GM23248 (cell line): ENCODE results near the gene ATP12A. TPM values are rescaled to one million over a fixed set of nuclear protein-coding genes. Genes with fewer than 3 reads are reported as not detected.
"Not testable (repeated sequence)": the region's sequence is repeated elsewhere in the genome, so short reads cannot be mapped to it uniquely, and the experiment has no call there.

Source experiments
- DNase-seq: peaks from one replicate; pipeline ENCODE4 v3.0.0-alpha.2; 2015
- H2AFZ ChIP-seq: fragments of 200-600 bp; sonication (generic); 2 replicates; pipeline ENCODE4 v1.6.1; 2016; ENCODE audit warnings: antibody characterized with exemption
- H3F3A ChIP-seq: fragments of 200-600 bp; sonication (generic); 2 replicates; pipeline ENCODE4 v1.6.1; 2016; ENCODE audit warnings: mild to moderate bottlenecking, antibody characterized with exemption, mixed run types; ENCODE audit not compliant: insufficient read depth
- H3K27ac ChIP-seq: fragments of 200-600 bp; sonication (generic); 2 replicates; pipeline ENCODE4 v1.5.1; 2016; ENCODE audit warnings: mild to moderate bottlenecking
- H3K27me3 ChIP-seq: fragments of 200-600 bp; sonication (generic); replicated peaks from 2 replicates; pipeline ENCODE4 v1.6.1; 2016; ENCODE audit warnings: mild to moderate bottlenecking; ENCODE audit not compliant: insufficient read depth
- H3K36me3 ChIP-seq: fragments of 200-600 bp; sonication (generic); 2 replicates; pipeline ENCODE4 v1.6.1; 2016; ENCODE audit warnings: low read depth, mild to moderate bottlenecking
- H3K4me1 ChIP-seq: fragments of 200-600 bp; sonication (generic); 2 replicates; pipeline ENCODE4 v1.6.1; 2016; ENCODE audit warnings: mild to moderate bottlenecking; ENCODE audit not compliant: insufficient read depth
- H3K4me2 ChIP-seq: fragments of 200-600 bp; sonication (generic); one replicate; pipeline ENCODE4 v1.6.1; 2016; ENCODE audit warnings: mild to moderate bottlenecking; ENCODE audit not compliant: unreplicated experiment
- H3K4me3 ChIP-seq: fragments of 200-600 bp; sonication (generic); 2 replicates; pipeline ENCODE4 v1.5.1; 2016; ENCODE audit warnings: mild to moderate bottlenecking
- H3K79me2 ChIP-seq: fragments of 200-600 bp; sonication (generic); 2 replicates; pipeline ENCODE4 v1.6.1; 2016; ENCODE audit warnings: mild to moderate bottlenecking; ENCODE audit not compliant: insufficient read depth
- H3K9ac ChIP-seq: fragments of 200-600 bp; sonication (generic); 2 replicates; pipeline ENCODE4 v1.6.1; 2016; ENCODE audit warnings: mild to moderate bottlenecking
- H3K9me2 ChIP-seq: fragments of 200-600 bp; sonication (generic); 2 replicates; pipeline ENCODE4 v1.6.1; 2016; ENCODE audit warnings: mixed run types, mild to moderate bottlenecking, moderate library complexity; ENCODE audit not compliant: insufficient read depth
- H3K9me3 ChIP-seq: fragments of 200-600 bp; sonication (generic); one replicate; pipeline ENCODE4 v1.6.1; 2017; ENCODE audit warnings: low read depth
- H4K20me1 ChIP-seq: fragments of 200-600 bp; sonication (generic); 2 replicates; pipeline ENCODE4 v1.6.0; 2016; ENCODE audit not compliant: insufficient read depth
- EZH2 ChIP-seq: fragments of 200-600 bp; sonication (generic); IDR thresholded peaks from 2 replicates; pipeline ENCODE4 v1.6.1; 2018; ENCODE audit warnings: antibody characterized with exemption, mild to moderate bottlenecking; ENCODE audit not compliant: insufficient read depth, poor library complexity, severe bottlenecking
- EZH2phosphoT487 ChIP-seq: fragments of 200-600 bp; sonication (generic); IDR thresholded peaks from 2 replicates; pipeline ENCODE4 v1.6.1; 2018; ENCODE audit warnings: antibody characterized with exemption, moderate library complexity, mild to moderate bottlenecking, low read depth; ENCODE audit not compliant: insufficient read depth
- WGBS, 2 experiments: methylation state at CpG; one replicate each; pipeline ENCODE4 v1.1.6; 2015 to 2017; ENCODE audit warnings: low lambda C conversion rate in 2 of 2, low coverage in 1 of 2; ENCODE audit errors: missing lambda C conversion rate in 2 of 2; 5-methylcytosine and 5-hydroxymethylcytosine counted together
- in situ Hi-C: fragments of 300-500 bp; cut with MboI; formaldehyde crosslinking; loops from 2 replicates; pipeline ENCODE4 v1.15.0; 2020
- polyA plus RNA-seq: library from polyadenylated mRNA; unstranded; fragments of >200 nt; fragmentation: Nextera tagmentation; extraction: Ambion mirVana; gene quantifications from 2 replicates; pipeline ENCODE4 v1.2.1, GENCODE V29; 2016
- total RNA-seq: library from RNA; depleted of rRNA; stranded (reverse); fragments of >200 nt; shearing (Covaris generic); gene quantifications from 2 replicates; pipeline ENCODE4 v1.2.3, GENCODE V29; 2014

ATP12A gene
- total and polyA plus RNA-seq, 2 experiments from 2014 or later = not detected

DNA sequence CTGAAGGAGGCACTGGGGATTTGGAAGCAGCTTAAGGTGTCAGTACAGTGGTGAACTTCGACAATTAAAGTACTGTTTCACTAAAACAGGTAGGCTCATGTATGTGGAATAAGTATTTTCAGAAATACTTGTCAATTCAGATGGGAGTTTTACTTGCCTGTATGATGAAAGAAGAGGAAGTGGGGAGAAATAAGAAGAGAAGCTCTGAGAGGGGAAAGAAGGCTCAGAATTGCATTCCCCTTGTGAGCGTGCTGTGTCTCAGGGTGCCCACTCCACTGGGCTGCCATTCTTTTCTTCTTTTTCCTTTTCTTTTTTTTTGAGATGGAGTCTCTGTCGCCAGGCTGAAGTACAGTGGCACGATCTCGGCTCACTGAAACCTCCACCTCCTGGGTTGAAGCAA is 45.2 kb downstream of the ATP12A start:
- Histone ChIP-seq H3K79me2 (no peaks in the 10 kb centered on the region), H3K4me2 (no peak overlapping the region), H3K9me2 (no peaks in the 10 kb centered on the region), H3K4me3 (no peak overlapping the region), H3K4me1 (no peaks in the 10 kb centered on the region), H4K20me1 (no peaks in the 10 kb centered on the region), H2AFZ (no peak overlapping the region), H3K9me3 (no peaks in the 10 kb centered on the region), H3K27me3 (no peaks in the 10 kb centered on the region; the same call in 1 of the 2 replicates), H3K36me3 (no peaks in the 10 kb centered on the region), H3K27ac (no peak overlapping the region), H3K9ac (no peak overlapping the region), H3F3A (no peaks in the 10 kb centered on the region)
- TF ChIP-seq EZH2 = no peak
- TF ChIP-seq EZH2phosphoT487 = no peak
- in situ Hi-C loops = loop anchor here (5.0 to 10.0 kb wide), 2 partner anchors 48 to 151 kb away; no protein-coding TSS in a partner anchor
- 64 to 74% methylated on average over 3 to 5 of the region's 5 CpGs for WGBS, 2 experiments
- no peak for DNase-seq

DNA sequence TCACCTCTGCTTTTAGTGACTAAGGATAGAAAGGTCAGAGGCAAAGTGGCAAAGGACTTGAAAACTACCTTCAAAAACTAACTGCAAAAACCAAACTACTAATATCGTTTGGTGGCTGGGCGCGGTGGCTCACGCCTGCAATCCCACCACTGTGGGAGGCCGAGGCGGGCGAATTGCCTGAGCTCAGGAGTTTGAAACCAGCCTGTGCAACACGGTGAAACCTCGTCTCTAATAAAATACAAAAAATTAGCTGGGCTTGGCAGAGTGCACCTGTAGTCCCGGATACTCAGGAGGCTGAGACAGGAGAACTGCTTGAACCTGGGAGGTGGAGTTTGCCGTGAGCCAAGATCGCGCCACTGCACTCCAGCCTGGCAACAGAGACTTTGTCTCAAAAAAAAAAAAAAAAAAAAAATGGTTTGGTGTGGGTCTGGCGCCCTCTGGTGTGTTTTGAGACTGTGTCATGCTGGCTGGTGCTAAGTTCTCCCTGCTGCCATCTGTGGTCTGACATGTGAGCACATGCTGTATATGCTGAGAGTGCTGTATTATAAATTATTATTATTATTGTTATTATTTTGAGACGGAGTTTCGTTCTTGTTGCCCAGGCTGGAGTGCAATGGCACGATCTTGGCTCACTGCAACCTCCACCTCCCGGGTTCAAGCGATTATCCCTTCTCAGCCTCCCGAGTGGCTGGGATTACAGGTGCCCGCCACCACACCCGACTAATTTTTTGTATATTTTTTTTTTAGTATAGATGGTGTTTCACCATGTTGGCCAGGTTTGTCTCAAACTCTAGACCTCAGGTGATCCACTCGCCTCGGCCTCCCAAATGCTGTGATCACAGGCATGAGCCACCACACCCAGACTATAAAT is 47.8 kb downstream of the ATP12A start:
- no peaks in the 10 kb centered on the region for H3K9me2 ChIP-seq
- WGBS, 2 experiments = 49 to 50% methylated on average over 24 of the region's 24 CpGs
- H3K4me3 ChIP-seq = no peak overlapping the region
- H3K4me1 ChIP-seq = no peaks in the 10 kb centered on the region
- H2AFZ ChIP-seq = no peak overlapping the region
- H3K9me3 ChIP-seq = no peaks in the 10 kb centered on the region
- in situ Hi-C loops = loop anchor here (5.0 to 10.0 kb wide), 2 partner anchors 51 to 153 kb away; no protein-coding TSS in a partner anchor
- H3K36me3 ChIP-seq = no peaks in the 10 kb centered on the region
- no peaks in the 10 kb centered on the region for H4K20me1 ChIP-seq
- no peak overlapping the region for H3K27ac ChIP-seq
- no peaks in the 10 kb centered on the region; the same call in none of the 2 replicates for H3K27me3 ChIP-seq
- DNase-seq = peak; percentile 95
- TF ChIP-seq EZH2 = no peak
- no peak for TF ChIP-seq EZH2phosphoT487
- no peaks in the 10 kb centered on the region for H3K79me2 ChIP-seq
- no peaks in the 10 kb centered on the region for H3F3A ChIP-seq
- no peak overlapping the region for H3K9ac ChIP-seq
- no peak overlapping the region for H3K4me2 ChIP-seq

DNA sequence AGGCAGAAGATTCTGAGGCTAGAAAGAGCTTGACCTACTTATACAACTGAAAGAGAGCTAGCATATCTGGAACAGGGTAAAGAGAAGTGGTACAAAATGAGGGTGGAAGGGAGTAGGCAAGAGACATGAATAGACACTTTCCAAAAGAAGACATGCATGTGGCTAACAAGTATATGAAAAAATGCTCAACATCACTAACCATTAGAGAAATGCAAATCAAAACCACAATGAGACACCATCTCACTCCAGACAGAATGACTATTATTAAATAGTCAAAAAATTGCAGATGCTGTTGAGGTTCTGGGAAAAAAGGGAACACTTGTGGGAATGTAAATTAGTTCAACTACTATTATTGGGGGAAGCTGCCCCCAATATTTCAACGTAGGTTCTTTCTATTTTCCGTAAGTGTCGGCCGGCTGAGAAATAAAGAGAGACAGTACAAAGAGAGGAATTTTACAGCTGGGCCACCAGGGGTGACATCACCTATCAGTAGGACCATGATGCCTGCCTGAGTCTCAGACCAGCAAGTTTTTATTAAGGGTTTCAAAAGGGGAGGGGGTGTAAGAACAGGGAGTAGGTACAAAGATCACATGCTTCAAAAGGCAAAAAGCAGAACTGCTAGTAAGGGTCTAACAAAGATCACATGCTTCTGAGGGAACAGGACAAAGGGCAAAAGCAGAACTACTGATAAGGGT is 50.8 kb downstream of the ATP12A start:
- WGBS, 2 experiments = 80 to 82% methylated on average over 4 of the region's 4 CpGs
- in situ Hi-C loops, H4K20me1 ChIP-seq: not testable (repeated sequence)

DNA sequence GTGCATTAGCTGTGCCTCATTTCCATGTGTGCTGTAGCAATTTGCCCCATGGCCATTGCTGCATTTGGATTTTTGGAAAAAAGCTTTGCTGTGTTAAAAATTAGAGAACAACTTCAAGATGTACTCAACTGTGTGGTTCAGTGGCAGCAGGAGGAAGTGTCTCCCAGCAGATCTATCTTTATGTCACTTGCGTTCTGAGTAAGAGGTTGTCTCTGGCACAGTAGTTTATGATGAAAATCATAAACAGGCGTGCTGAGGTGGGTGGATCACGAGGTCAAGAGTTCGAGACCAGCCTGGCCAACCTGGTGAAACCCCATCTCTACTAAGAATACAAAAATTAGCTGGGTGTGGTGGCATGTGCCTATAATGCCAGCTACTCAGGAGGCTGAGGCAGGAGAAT is 54.7 kb downstream of the ATP12A start:
- Histone ChIP-seq H3K27ac (no peak overlapping the region), H3K9ac (no peak overlapping the region), H3K4me3 (no peak overlapping the region), H3K36me3 (no peaks in the 10 kb centered on the region), H3K4me2 (no peak overlapping the region), H3K9me3 (no peaks in the 10 kb centered on the region), H3F3A (no peaks in the 10 kb centered on the region), H3K9me2 (no peaks in the 10 kb centered on the region), H3K79me2 (no peaks in the 10 kb centered on the region), H3K27me3 (no peaks in the 10 kb centered on the region; the same call in 1 of the 2 replicates), H2AFZ (no peak overlapping the region), H4K20me1 (no peaks in the 10 kb centered on the region), H3K4me1 (no peaks in the 10 kb centered on the region)
- TF ChIP-seq EZH2phosphoT487 (no peak), EZH2 (no peak)
- no peak for DNase-seq
- in situ Hi-C loops = no loop called here
- WGBS, 2 experiments = 29 to 34% methylated on average over 4 of the region's 4 CpGs

More for the DNA sequence above, 50.8 kb downstream of the ATP12A start:
- not testable (repeated sequence) for DNase-seq, H3K9me2 ChIP-seq, H3K27ac ChIP-seq, H3K36me3 ChIP-seq, H3K4me1 ChIP-seq, H3K9ac ChIP-seq, H2AFZ ChIP-seq, H3F3A ChIP-seq, H3K79me2 ChIP-seq, H3K27me3 ChIP-seq, H3K4me3 ChIP-seq, H3K9me3 ChIP-seq, H3K4me2 ChIP-seq
